ENCODE results near the gene RNF186. TPM values are rescaled to one million over a fixed set of nuclear protein-coding genes. Genes with fewer than 3 reads are reported as not detected.
A peak's percentile ranks its signal among the peaks of the same experiment; 100 is the strongest.

RNF186 gene
- total RNA-seq, 4 donors from 2014 or later, result not detected

DNA sequence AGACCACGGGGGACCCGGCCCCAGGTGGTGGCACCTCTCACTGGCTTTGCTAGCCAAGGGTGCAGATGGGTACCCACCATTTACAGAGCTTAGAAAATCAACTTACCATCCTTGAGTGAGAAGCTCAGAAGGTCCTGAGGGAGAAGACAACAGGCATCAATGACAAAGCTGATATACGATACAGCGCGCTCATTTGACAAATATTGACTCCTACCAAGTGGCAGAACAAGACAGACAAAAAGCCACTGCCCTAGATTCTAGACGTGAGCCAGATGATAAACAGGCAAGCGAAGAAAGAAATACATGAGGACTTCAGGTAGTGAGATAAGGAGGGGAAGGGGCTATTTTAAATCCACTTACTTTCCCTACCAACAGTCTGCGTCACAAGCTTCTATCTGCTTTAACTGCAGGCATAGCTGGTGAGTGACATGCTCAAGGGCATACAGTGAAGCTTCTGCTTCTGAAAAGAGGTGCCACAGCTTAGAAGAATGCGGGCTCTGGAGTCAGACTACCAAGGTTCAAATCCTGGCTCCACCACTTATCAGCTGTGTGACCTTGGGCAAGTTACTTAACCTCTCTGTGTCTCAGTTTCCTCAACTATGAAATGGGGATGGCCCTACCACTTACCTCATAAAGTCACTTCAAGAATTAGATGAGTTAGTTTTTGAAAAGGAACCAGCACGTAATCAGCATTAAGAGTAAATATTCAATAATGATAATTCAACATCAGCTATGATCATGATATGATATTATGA lies 44.5 kb downstream of the RNF186 start:
- peaks cover 0 to 98% of the 10 kb centered on the region in 2 donors for H3K36me3 ChIP-seq
- WGBS, 2 donors (ENCODE audit: low coverage in 1 of 2), result 75 to 83% methylated on average over 8 of the region's 10 CpGs

DNA sequence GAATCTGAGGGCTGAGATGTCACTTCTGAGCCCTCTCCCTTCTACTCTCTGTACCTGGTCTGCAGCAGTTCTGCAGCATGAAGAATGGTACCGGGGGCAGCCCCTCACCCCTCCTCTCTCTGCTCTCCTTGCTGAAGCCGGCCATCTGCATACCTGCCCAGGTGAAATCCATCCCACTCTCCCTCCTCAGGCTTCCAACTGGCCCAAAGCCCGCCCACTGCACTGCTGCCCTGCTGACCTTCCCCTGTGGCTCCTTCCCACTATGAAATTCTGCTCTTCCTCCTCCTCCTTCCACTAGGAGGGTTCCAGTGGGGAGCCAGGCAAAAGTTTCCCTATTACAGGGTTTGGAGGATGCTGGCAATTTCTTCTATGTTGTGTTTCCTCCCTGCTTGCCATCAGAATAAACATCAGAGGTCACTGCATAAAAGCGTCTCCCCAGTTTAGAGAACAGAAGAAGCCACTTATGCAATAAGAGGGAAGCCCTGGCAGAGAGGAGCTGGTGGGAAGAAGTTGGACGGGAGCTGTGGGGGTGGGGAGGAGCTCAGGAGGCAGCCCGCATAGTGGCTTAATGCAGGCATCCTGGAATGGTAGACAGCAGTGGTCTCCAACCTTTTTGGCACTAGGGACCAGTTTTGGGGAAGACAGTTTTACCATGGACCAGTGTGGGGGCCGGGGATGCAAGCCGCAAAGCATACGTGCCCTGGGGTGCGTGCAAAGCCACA lies 45.7 kb downstream of the RNF186 start:
- no peaks in the 10 kb centered on the region for H3K27me3 ChIP-seq
- TF ChIP-seq EP300 (IDR thresholded peaks at IDR 0.05) (no peak), POLR2AphosphoS5 (IDR thresholded peaks at IDR 0.05) (no peak), POLR2A (IDR thresholded peaks at IDR 0.05) (no peak)
- TF ChIP-seq, protein P1, sequence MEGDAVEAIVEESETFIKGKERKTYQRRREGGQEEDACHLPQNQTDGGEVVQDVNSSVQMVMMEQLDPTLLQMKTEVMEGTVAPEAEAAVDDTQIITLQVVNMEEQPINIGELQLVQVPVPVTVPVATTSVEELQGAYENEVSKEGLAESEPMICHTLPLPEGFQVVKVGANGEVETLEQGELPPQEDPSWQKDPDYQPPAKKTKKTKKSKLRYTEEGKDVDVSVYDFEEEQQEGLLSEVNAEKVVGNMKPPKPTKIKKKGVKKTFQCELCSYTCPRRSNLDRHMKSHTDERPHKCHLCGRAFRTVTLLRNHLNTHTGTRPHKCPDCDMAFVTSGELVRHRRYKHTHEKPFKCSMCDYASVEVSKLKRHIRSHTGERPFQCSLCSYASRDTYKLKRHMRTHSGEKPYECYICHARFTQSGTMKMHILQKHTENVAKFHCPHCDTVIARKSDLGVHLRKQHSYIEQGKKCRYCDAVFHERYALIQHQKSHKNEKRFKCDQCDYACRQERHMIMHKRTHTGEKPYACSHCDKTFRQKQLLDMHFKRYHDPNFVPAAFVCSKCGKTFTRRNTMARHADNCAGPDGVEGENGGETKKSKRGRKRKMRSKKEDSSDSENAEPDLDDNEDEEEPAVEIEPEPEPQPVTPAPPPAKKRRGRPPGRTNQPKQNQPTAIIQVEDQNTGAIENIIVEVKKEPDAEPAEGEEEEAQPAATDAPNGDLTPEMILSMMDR (IDR thresholded peaks at IDR 0.05), result no peak
- peaks cover 0 to 97% of the 10 kb centered on the region in 2 donors for H3K36me3 ChIP-seq
- H3K4me3 ChIP-seq, result no peak overlapping the region
- 88% methylated on average over 3 of the region's 10 CpGs; no CpG with 5 or more reads in 1 of the 2 donors for WGBS, 2 donors (ENCODE audit: low coverage in 1 of 2)
- H3K27ac ChIP-seq, result no peak overlapping the region
- no peaks in the 10 kb centered on the region for H3K9me3 ChIP-seq
- no peak for ATAC-seq
- no peaks in the 10 kb centered on the region for H3K4me1 ChIP-seq

More for the DNA sequence above, 44.5 kb downstream of the RNF186 start:
- no peak for TF ChIP-seq EP300 (IDR thresholded peaks at IDR 0.05)
- TF ChIP-seq, protein P1 (IDR thresholded peaks at IDR 0.05), result no peak
- TF ChIP-seq POLR2A (IDR thresholded peaks at IDR 0.05), result no peak
- TF ChIP-seq POLR2AphosphoS5 (IDR thresholded peaks at IDR 0.05), result no peak
- Histone ChIP-seq H3K4me1 (no peaks in the 10 kb centered on the region), H3K9me3 (no peaks in the 10 kb centered on the region), H3K4me3 (no peak overlapping the region), H3K27me3 (no peaks in the 10 kb centered on the region), H3K27ac (no peak overlapping the region)
- no peak for ATAC-seq

DNA sequence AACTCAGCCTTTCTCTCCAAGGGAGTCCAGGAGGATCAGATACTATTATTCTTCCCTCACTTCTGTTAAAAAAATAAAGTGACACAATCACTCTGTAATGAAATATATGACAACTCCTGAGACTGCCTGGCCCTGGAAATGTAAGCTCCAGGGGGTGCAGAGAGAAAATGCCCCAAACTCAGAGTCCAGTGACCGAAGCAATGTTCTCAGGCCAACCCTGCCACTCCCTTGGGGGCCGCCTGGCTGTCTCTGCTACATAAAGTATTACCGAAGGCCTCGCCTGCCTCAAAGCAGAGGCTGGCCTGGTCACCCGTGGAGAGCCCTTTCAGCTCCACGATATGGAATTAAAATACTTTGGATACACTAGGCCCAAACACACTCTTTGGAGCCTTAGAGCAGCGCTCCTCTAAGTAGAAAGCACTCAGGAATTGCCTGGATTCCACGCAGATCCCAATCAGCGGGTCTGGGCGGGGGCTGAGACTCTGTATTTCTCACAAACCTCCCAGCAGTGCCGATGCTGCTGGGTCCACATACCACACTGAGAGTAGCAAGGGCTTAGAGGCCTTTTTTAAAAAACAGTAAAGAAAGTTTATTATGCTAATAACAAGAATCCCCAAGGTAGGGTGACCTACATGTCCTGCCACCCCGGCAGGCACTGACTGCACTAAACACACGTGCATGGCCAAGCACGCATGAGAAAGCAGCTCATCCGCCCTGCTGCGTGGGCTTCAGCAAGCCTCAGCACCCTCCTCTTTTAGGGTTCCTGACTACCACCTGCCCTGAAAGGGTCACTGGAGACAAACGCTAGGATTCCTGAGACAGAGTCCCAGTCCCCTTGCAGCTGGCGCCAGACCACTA lies 46.5 kb downstream of the RNF186 start:
- H3K27me3 ChIP-seq, result no peaks in the 10 kb centered on the region
- H3K4me1 ChIP-seq, result no peaks in the 10 kb centered on the region
- peaks cover 0 to 97% of the 10 kb centered on the region in 2 donors for H3K36me3 ChIP-seq
- TF ChIP-seq POLR2A (IDR thresholded peaks at IDR 0.05) (no peak), EP300 (IDR thresholded peaks at IDR 0.05) (no peak), POLR2AphosphoS5 (IDR thresholded peaks at IDR 0.05) (no peak)
- TF ChIP-seq, protein P1 (IDR thresholded peaks at IDR 0.05), result no peak
- WGBS, 2 donors (ENCODE audit: low coverage in 1 of 2), result 76 to 87% methylated on average over 5 to 10 of the region's 18 CpGs
- H3K27ac ChIP-seq, result no peak overlapping the region
- no peak for ATAC-seq
- no peak overlapping the region for H3K4me3 ChIP-seq
- no peaks in the 10 kb centered on the region for H3K9me3 ChIP-seq

DNA sequence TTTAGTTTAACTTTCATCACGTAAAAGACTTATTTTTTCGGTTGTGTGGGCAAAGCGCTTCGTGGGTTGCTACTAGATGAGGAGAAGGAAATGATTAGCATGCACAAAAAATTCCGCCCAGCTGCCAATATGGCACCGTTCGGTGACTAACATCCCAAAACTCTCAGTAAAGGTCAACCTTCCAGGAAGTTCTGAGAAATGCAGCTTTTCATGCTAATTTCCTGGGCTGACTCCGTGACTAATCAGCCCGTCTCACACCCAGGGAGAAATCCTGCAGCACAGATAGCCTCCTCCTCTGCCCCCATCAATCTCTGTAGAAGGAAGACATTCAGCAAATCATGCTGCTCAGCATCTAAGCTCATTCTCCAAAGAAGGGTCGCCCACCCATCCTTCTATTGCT lies 49.5 kb downstream of the RNF186 start:
- TF ChIP-seq POLR2A (IDR thresholded peaks at IDR 0.05) (no peak), POLR2AphosphoS5 (IDR thresholded peaks at IDR 0.05) (peak; percentile 52)
- no peak for ATAC-seq
- peaks cover 0 to 5% (median 0%) of the 10 kb centered on the region in 3 donors for H3K4me1 ChIP-seq
- 61 to 66% methylated on average over 3 to 10 of the region's 10 CpGs for WGBS, 2 donors (ENCODE audit: low coverage in 1 of 2)
- no peaks in the 10 kb centered on the region for H3K9me3 ChIP-seq
- H3K4me3 ChIP-seq, result no peak overlapping the region
- peaks cover 0 to 70% of the 10 kb centered on the region in 2 donors for H3K36me3 ChIP-seq
- no peaks in the 10 kb centered on the region for H3K27me3 ChIP-seq
- H3K27ac ChIP-seq, result no peak overlapping the region

DNA sequence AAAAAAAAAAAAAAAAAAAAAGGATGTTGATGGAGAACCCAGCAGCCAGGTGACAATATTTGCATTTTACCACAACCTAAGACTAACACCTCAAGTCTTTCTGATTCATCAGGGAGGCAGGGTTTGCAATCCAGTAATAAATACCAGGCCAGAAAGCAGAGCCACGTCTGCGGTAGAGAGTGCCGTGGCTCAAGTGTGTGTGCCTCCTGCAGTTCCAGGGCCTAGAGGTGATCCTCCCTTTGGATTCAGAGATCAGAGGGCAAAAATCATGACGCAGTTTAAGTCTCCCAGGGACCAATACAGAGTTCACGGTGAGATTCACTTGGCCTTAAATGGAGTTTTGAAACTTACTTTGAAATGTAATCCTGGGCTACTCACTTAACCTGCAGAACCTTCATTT lies 50.2 kb downstream of the RNF186 start:
- no peaks in the 10 kb centered on the region for H3K27me3 ChIP-seq
- H3K36me3 ChIP-seq, result peaks cover 0 to 63% of the 10 kb centered on the region in 2 donors
- no peak overlapping the region for H3K27ac ChIP-seq
- H3K4me1 ChIP-seq, result peaks cover 0 to 5% (median 0%) of the 10 kb centered on the region in 3 donors
- ATAC-seq, result no peak
- 85 to 96% methylated on average over 4 to 5 of the region's 5 CpGs for WGBS, 2 donors (ENCODE audit: low coverage in 1 of 2)
- no peaks in the 10 kb centered on the region for H3K9me3 ChIP-seq
- TF ChIP-seq, protein P1 (IDR thresholded peaks at IDR 0.05), result no peak
- TF ChIP-seq POLR2AphosphoS5 (IDR thresholded peaks at IDR 0.05) (no peak), EP300 (IDR thresholded peaks at IDR 0.05) (no peak), POLR2A (IDR thresholded peaks at IDR 0.05) (no peak)
- H3K4me3 ChIP-seq, result no peak overlapping the region

Data from gastroesophageal sphincter (tissue), 4 donors.